HG03066 (cell line): ENCODE data around the gene GLS.
"Not testable (repeated sequence)": the region's sequence is repeated elsewhere in the genome, so short reads cannot be mapped to it uniquely, and the experiment has no call there.

Experiments used
- ATAC-seq: cut with Tn5 transposase; IDR thresholded peaks from one replicate; pipeline ENCODE4 v1.9.1; 2021; ENCODE audit warnings: low read depth; ENCODE audit not compliant: unreplicated experiment

Gene GLS

DNA sequence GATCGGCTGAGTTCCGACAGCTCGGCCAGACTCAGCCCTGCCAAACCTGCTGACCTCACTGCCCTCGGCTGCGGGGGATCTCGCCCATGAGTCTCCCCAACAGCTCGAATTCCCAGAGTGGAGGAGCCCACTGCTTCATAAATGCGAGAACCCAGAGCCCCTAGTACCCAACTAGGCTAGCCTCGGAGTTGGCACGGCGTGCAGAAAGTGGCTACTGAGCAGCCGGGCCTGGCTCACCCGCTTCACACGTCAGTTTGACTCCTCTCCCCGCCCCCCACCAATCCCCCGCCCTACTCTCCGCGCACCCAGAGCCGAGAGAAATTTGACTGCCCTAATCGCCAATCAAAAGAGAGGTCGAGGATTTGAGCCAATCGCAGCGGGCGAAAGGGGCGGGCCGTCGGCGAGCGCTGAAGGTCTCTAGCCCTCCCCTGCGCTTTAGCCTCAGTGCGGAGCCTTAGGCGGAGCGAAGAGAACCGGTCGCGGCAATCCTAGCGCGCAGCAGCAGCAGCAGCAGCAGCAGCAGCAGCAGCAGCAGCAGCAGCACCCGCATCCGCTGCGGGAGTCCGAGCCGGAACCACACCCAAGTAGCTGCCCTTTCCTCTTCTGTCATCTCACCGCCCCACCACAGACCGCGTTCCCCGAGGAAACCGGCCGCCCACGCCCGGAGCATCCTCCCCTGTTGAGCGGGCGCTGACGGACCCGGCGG is at the start of gene GLS:
Gene GLS (plus strand): TSS at position 444 of the 706 bp plus-strand sequence. CDS start 264 bp downstream, outside the sequence.
- peak; percentile 69 for ATAC-seq

DNA sequence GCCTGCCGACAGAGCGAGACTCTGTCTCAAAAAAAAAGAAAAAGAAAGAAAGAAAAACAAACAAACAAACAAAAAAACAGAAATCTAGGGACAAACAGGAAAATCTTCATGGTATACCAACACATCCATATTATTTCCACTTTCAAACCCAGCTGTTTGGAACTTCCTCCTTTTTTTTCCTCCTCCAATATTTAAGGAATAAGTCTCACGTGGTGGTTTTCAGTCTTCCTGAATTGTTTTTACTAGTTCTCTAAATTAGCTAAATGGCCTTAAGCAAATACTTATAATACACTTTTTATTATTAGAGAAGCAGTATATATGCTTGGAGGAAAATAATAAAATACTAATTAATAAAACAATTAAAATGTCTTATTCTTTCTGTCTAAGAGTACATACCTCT is 48.7 kb upstream of the GLS start:
- ATAC-seq, result no peak

DNA sequence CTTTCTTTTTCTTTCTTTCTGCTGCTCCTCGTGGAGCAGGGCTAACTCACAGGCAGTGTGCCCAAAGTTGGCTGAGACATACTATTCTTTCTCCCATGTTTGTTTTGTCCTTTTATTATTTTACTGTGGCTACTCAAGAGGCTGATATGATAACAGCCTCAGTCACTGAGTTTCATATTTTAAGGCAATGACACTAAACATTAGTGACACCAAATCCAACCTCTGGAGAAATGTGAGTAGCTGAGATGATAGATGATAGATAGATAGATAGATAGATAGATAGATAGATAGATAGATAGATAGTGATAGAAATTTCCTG is 45.8 kb upstream of the GLS start:
- ATAC-seq, result no peak

DNA sequence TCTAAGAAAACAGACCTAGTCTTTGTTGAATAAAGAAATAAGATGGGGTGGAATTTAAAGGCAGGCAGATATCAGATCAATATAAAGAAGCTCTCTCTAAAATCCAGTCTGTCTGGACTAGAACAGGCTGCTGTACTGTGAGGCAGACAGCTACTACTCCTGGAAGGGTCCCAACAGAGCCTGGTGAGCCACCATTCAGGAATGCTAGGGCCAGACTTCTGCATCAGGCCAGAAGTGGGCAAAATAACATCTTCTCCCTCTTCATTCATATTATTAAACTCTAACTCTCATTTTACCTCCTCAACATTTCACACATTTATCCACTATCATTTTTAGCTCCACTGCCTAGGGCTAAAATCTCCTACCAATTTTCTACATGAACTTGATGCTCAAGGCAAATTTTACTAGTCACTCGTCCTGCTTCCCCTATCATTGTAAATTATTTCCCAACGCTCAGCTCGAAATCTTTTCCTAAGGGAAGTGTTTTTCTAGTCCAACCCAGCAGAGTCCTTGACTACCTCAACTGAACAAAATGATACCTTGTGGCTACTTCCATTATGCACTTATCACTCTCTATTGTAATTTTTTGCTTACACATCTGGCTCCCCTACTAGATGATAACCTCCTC is 45.2 kb upstream of the GLS start:
- ATAC-seq, result no peak

DNA sequence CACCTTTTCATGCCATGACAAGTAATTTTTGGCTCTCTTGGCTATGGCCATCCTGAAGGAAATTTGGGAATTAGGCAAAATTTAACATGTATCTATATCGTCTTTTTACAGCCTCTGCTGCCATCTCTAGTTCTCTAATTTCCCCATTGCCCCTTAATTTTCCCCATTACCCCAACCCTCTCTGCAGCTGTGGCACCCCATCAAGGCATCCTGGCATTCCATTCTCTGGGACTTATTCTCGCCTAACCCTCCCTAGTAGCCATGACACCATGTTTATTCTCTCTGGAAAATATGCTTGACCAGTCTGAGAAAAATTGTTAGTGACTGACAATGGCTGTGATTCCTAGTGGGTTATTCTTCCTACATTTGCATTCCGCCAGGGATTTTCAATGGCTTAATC is 43.9 kb upstream of the GLS start:
- no peak for ATAC-seq

DNA sequence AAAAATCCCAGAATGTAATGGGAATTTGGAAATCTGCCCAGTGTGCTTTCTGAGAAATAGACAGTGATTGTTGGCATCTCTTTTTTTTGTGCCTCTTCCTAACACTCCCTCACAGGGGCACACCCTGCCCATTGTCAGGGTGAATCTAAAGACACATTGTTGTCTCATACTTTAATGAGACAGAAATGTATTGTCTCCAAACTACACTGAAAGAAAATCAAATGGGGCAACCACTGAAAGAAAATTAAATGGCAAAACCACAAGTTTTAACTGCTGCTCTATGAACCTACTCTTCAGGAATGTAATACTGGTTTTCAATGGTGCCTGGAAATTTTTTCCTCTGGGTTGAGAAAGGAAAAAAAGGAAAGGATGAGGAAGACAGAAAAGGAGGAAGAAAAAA is 43.2 kb upstream of the GLS start:
- no peak for ATAC-seq

DNA sequence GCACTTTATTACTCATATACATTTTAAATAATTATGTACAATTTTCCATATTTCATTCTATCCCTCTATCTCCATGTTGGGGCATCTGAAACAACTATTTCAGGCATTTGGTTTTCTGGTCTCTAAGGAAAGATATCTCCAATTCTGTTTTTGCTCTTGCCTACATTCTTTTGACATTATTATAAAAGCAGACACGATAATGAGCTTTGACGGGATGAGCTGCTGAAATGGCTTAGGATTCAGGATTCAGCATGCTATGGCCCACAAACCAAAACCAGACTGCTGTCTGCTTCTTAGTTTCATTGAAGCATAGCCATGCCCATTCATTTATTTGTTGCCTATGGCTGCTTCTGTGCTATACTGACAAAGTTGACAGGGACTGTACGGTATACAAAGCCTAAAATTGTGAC is 42.7 kb upstream of the GLS start:
- no peak for ATAC-seq

DNA sequence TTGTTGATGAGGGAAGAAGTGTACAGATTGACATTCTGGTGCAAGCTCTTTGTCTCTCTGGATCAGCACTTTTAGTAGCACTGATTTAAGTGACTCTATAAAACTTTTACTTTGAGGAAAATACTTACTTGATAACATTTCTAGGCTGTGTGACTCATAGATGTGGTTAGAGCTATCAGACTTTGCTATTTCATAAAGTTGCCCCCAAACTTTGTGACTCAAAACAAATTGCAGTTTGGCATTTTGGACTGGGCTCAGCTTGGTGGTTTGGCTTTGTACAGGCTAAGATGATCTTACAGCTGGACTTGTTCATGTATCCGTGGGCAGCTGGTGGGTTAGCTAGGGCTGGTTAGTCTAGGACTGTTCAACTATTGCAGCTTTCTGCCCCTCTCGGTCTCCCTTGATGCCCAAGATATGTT is 42.1 kb upstream of the GLS start:
- no peak for ATAC-seq

DNA sequence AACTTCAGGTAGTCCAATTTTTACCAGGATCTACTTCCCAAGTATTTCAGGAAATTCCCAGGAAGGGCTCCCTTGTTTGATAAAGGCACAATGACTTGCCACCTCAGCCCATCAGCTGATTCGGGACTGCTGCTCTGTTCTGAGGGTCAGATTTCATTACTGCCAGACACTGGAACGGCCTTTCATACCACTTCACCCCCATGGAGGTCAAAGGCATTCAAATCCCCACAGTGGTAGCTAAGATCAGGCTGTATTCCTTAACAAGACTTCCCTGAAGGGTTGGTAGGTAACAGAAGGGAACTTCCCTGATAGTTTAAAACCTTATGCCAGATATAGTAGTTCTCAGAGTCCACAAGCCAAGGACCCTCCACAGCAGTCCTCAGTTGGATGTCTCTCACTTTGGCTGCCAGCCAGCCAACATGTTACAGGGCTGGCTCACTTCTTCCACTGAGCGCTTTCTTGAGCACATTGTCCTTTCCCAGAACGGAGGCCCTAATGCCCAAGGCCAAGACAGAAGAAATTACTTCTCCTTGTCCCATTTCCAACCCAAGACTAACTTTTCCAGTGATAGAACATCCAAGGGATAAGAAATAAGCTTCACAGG is 40.0 kb upstream of the GLS start:
- ATAC-seq, result no peak

DNA sequence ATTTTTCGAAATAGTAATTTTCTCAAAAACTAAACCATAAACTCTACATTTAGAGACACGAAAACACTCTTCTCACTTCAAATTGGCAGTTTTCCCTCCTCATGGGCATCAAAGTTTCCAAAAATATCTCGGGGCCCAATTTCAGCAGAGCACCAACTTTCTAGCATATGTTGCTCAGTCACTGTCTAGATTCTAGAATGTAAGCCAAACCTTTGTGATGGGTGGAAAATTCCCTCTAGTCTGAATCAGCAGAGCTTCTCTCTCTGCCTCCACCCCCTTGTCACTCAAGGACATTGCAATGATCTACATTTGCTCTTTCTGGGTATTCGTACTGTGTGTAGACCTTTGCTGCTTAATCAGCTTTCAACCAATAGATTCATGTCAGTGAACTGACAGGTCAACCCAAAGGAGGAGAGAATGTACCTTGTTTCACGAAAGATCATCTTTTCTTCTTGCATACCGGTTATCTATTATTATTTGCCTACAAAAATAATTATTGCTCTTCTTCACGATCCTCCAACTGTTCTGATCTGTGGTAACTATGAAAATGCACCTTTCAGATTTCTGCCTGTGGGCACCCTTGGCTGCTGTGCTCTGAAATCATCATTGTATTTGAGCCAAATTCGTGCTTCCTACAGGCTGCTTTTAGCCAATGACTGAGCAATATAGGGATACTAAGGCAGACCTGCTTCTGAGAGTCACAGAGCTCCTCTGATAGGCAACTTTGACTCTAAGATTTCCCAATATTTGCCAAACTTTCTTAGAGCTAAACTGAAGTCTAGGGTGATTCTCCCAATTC is 38.7 kb upstream of the GLS start:
- ATAC-seq, result no peak

DNA sequence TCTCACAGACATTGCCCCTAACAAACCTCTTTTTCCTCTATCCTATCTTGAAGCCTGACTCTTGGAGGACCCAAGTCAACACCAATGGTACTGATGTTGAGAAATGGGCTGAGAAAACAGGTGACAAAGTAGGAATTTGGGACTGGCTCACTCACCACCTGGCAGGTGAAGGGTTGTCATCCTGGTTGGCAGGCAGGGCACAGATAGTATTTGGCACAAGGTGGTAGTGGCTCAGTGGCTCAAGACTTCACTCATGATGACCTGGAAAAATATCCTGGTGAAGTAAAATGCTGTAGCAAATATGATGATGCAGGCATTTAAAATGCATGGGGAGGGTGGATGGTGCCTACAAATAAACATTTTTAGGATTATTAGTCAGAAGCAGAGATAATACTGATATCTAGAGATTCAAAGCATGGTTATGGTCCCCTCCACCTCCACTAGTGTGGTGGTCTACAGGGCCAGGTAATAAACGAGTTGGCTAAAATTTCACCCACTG is 38.0 kb upstream of the GLS start:
- ATAC-seq, result no peak

DNA sequence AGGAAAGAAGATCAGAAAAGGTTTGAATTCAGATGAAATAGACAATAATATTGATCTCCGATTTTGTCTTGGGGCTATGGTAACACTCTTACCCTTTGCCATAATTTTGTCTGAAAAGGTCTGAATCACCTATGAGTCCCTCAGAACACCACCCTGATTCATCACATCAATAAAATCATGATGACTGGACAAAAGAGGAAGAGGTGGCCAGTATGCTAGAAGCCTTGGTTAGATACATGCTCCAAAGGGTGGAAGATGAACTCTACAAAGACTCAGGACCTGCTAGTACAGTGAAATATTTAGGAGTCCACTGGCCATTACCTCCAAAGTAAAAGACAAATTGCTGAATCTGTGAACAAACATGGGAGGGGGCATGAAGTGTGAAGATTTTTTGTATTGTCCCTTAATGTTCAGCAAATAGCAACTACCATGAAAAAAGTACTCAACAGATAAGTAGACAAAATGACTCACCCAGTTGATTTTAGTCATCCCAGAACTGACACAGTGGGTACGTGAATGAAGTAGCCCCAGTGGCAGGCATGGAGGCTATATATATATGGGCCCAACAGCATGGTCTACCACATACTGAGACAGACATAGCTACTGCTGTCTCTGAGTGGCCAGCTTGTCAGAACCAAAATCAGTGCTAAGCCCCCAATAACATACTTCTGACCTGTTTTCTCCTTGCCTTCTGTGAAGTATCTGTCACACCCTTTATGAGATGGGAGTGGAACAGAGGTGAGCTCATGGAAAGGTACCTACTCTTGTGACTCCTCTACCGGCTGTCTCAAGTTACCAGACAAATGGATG is 36.5 kb upstream of the GLS start:
- peak; percentile 76 for ATAC-seq

DNA sequence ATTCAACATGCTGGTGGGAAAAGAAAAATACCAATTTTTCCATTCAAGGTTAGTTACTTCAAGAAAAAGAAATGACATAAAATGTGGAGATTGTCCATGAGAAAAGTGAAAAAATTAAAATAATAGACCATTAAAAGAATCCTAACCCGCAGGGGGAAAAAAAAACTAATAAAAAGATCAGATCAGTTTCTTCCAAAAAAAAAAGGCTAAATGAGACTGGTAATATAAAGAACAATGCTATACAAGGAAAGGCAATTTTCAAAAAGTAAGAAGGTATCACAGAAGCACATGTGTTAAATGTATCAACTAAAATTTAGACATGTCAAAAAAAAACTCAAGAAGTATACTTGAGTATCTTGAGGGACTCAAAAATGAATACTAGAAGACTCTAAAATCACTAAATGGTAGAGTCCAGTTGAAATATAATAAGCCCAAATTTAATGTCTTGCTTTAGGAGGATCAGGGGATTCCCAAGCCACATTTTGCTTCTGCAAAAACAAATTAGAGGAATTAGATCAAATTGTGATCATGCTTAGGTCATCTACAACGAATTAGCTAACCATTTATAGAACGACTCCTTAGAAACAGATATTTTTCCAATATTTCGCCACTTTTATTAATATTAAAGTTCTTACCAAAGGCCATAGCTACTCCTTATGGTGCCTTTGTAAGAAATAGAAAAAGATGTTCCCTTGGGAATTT is 35.8 kb upstream of the GLS start:
- ATAC-seq, result no peak

DNA sequence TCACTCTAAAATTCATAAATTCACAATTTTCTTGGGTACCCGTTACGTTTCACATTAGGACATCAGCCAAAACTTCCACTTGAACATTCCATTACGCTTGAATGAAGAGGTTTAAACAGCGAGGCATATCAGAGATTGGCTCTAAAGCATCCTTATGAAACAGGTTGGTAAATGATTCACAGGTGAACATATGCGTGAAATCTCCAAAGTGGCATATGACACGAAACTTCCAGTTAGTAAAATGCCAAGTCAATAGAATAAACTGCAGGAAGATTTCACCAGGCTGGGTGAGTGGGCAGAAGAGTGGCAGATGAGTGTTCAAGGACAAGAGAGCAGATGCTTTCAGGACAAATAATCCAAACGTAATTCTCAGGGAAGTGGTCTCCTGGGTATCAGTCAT is 33.9 kb upstream of the GLS start:
- ATAC-seq, result no peak

DNA sequence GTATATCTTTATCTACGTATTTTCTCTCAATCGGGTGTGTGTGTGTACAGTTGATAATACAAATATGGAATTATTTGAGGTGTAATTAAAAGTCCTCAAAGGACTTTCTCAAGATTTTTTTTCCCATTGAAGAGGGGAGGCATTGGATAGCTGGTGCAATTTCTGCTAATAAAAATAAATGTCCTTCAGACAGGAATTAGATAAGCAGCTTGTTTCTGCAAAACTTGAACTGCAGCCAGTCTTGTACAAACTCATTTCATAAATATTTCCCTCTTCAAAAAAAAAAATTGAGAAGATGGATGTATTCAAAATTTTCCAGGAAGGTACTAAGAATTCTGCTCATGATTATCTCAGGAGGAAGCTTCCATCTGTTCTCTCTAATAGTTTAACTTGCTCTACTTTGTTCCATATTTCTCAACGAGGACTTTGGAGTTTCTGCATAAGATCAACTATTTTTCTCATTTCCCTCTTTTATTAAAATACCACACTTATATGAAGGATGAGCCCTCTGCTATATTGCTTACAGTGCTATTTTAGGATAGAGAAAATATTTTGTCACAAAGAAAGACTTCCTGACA is 33.0 kb upstream of the GLS start:
- no peak for ATAC-seq

DNA sequence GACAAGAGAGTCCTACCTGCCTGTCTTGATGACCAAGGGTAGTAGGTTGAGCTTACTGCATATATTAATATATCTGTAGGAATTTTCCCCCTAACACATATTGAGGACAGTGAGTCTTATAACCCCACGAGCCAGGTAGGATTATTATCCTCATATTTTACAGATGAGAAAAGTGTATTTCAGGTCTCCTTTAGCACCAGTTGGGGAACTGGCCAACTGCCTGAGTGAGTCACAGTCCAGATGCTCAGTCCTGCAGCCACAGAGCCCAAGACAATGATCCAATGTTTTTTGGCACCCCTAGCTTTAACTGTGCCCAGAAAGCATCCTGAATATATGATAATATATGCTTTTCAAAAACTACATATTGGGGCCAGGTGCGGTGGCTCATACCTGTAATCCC is 30.8 kb upstream of the GLS start:
- ATAC-seq, result no peak

DNA sequence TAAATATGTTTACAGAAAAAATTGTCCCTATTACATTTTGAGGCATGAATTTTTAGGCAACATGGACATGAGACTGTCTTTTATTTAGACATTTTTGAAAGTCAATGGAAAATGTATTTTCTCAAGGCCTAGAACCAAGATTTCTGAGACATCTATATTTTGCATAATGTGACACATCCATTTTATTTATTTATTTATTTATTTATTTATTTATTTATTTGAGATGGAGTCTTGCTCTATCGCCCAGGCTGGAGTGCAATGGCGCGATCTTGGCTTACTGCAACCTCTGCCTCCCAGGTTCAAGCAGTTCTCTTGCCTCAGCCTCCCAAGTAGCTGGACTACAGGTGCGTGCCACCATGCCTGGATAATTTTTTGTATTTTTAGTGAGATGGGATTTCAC is 27.6 kb upstream of the GLS start:
- not testable (repeated sequence) for ATAC-seq

DNA sequence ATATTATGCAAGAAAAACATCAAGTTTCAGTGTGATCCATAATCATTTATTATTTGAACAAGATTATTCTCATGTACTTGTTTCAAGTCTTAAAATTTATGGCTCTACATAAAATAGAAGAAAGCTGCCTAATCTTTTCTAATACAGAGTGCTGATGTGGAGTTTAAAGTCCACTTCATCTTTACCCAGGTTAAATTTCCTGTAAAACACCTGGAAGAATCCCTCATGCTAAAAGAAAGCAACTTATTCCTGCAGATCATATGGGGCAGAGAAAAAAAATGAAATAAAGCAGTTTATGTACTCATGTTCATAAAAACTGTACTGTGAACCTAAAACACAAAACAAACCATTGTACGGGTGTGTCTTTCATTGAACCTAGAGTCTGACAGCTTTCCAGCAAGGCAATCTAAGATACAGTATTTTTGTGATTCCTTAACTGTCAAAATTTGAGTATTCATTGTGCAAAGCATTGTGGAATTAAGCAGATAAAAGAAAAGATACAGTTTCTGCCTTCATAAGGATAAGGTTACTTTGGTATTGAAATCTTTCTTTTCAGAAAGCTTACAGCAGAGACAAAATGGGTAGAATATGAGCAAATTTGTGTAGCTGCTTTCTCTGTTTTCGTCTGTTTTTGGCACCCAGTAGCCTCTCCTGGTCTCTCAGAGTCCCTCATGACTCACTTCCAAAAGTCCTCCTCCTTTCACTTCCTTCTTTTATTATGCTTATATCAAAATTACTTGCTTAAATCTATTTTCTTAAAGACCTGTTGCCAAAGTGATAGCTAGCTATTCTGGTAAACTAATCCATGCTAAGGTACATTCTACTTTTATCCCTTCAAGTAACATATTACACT is 26.9 kb upstream of the GLS start:
- no peak for ATAC-seq

DNA sequence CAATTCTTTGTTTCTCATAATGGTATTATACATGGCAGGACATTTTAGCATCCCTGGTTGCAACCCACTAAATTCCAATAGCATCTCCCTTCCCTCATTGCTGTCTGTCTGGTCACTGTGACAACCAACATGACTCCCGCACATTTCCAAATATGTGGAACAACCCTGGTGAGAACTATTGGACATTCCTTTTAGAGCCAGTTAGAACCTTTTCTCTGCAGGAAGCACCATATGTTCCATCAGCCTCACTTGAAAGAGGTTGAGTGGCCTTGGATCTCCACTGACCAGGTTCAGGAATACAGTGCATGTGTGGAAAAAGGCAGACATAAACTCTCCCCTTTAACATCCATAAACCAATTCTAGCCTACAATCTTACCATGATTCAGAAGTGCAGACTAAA is 25.9 kb upstream of the GLS start:
- no peak for ATAC-seq
